ENCODE measurements around the gene ZBTB38. TPM values are rescaled to one million over a fixed set of nuclear protein-coding genes. Genes with fewer than 3 reads are reported as not detected.

Gene ZBTB38
- total and polyA plus RNA-seq, 2 donors from 2014 or later, result 8.6 to 113 TPM

DNA sequence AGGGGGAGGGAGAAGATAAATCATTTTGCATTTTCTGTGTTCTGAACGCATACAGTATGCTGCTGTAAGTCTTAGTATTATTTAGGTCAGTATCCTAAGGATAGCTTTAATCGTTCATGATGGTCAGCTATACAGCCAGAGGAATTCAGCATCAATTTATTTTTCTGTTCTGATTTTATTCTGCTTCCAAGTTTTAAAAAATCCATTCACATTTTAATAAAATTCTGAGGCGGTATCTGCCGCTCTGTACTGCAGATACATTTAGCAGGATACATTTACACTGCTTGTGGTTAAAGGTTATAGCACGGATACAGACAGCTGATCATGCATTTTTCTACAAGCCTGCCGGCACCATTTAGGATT lies 17.8 kb downstream of the ZBTB38 start:
- H3K9ac ChIP-seq (ENCODE audit: low read length in 3 of 3), result no peak overlapping the region
- H3K4me1 ChIP-seq (ENCODE audit: control insufficient read depth in 2 of 3, insufficient read depth in 2 of 3, low read depth in 1 of 3, low read length in 3 of 3), result peaks cover 0 to 8% (median 4%) of the 10 kb centered on the region in 3 donors
- H3K4me3 ChIP-seq (ENCODE audit: low read length in 3 of 3), result no peak overlapping the region
- peaks cover 0 to 9% (median 4%) of the 10 kb centered on the region in 3 donors for H3K36me3 ChIP-seq (ENCODE audit: control insufficient read depth in 2 of 3, insufficient read depth in 3 of 3, low read length in 3 of 3)
- no peaks in the 10 kb centered on the region for H3K9me3 ChIP-seq (ENCODE audit: control insufficient read depth in 2 of 3, insufficient read depth in 1 of 3, low read length in 3 of 3)
- TF ChIP-seq, protein P1, sequence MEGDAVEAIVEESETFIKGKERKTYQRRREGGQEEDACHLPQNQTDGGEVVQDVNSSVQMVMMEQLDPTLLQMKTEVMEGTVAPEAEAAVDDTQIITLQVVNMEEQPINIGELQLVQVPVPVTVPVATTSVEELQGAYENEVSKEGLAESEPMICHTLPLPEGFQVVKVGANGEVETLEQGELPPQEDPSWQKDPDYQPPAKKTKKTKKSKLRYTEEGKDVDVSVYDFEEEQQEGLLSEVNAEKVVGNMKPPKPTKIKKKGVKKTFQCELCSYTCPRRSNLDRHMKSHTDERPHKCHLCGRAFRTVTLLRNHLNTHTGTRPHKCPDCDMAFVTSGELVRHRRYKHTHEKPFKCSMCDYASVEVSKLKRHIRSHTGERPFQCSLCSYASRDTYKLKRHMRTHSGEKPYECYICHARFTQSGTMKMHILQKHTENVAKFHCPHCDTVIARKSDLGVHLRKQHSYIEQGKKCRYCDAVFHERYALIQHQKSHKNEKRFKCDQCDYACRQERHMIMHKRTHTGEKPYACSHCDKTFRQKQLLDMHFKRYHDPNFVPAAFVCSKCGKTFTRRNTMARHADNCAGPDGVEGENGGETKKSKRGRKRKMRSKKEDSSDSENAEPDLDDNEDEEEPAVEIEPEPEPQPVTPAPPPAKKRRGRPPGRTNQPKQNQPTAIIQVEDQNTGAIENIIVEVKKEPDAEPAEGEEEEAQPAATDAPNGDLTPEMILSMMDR (IDR thresholded peaks at IDR 0.05; ENCODE audit: borderline replicate concordance, extremely low read depth, insufficient read depth), result no peak
- no peak overlapping the region for H3K27ac ChIP-seq (ENCODE audit: low read depth in 2 of 2, low read length in 2 of 2)
- FAIRE-seq (no peak), DNase-seq (no peak)
- intact Hi-C loops (cut with DNase I), result no loop called here
- no peaks in the 10 kb centered on the region for H3K27me3 ChIP-seq (ENCODE audit: control insufficient read depth, insufficient read depth, low read length)

DNA sequence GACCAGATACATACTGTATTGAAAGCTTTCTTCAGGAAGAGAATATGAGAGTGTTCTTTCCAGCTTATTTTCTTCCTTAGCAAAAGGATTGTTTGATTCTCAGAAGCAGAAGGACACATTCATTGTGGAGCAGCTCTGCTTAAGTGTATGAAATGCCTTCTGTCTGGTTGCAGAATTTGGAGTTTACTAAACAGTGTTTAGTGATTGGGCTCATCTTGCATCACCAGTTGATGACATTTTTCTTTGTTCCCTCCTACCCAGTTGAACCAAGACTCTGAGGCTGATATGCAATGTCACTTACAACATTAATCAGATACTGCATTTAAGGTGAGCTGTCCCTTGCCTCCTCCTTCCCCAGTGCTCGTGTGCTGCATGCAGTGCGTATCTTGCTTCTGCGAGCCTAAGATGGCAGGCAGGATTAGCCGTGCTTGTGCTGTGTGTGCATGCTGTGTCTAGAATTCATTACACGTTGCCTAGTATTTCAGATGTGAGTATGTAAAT lies 18.4 kb downstream of the ZBTB38 start:
- no peak overlapping the region for H3K27ac ChIP-seq (ENCODE audit: low read depth in 2 of 2, low read length in 2 of 2)
- peaks cover 0 to 5% (median 2%) of the 10 kb centered on the region in 3 donors for H3K36me3 ChIP-seq (ENCODE audit: control insufficient read depth in 2 of 3, insufficient read depth in 3 of 3, low read length in 3 of 3)
- no peak overlapping the region for H3K4me3 ChIP-seq (ENCODE audit: low read length in 3 of 3)
- H3K9ac ChIP-seq (ENCODE audit: low read length in 3 of 3), result peak overlapping the region in 1 of 3 donors; percentile 8
- intact Hi-C loops (cut with DNase I), result no loop called here
- no peaks in the 10 kb centered on the region for H3K9me3 ChIP-seq (ENCODE audit: control insufficient read depth in 2 of 3, insufficient read depth in 1 of 3, low read length in 3 of 3)
- H3K27me3 ChIP-seq (ENCODE audit: control insufficient read depth, insufficient read depth, low read length), result no peaks in the 10 kb centered on the region
- H3K4me1 ChIP-seq (ENCODE audit: control insufficient read depth in 2 of 3, insufficient read depth in 2 of 3, low read depth in 1 of 3, low read length in 3 of 3), result peaks cover 0 to 8% (median 6%) of the 10 kb centered on the region in 3 donors
- TF ChIP-seq, protein P1 (IDR thresholded peaks at IDR 0.05; ENCODE audit: borderline replicate concordance, extremely low read depth, insufficient read depth), result no peak
- FAIRE-seq (no peak), DNase-seq (no peak)

DNA sequence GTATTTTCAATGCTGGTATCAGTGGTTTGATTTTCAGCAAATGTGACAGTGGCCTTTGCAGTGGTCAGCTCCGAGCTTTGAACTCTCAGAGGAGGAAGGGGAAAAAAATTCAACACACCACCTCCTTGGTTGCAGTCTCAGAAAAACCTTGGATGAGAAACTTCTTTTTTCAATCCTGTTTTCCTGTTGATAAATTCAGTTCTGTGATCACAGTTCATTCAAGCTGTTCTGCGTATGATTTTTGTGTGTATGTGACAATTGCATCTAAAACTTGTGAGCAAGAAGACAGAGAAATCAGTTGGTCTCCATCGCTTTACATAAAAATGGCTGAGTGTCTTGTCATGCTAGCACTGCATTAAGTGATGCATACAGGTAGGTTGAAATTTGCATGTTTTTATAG lies 19.2 kb downstream of the ZBTB38 start:
- H3K9me3 ChIP-seq (ENCODE audit: control insufficient read depth in 2 of 3, insufficient read depth in 1 of 3, low read length in 3 of 3), result no peaks in the 10 kb centered on the region
- intact Hi-C loops (cut with DNase I), result no loop called here
- H3K4me1 ChIP-seq (ENCODE audit: control insufficient read depth in 2 of 3, insufficient read depth in 2 of 3, low read depth in 1 of 3, low read length in 3 of 3), result peaks cover 0 to 8% (median 6%) of the 10 kb centered on the region in 3 donors
- DNase-seq, result no peak
- H3K4me3 ChIP-seq (ENCODE audit: low read length in 3 of 3), result no peak overlapping the region
- H3K27ac ChIP-seq (ENCODE audit: low read depth in 2 of 2, low read length in 2 of 2), result no peak overlapping the region
- peaks cover 0 to 2% (median 0%) of the 10 kb centered on the region in 3 donors for H3K36me3 ChIP-seq (ENCODE audit: control insufficient read depth in 2 of 3, insufficient read depth in 3 of 3, low read length in 3 of 3)
- no peak for FAIRE-seq
- no peak overlapping the region for H3K9ac ChIP-seq (ENCODE audit: low read length in 3 of 3)
- TF ChIP-seq, protein P1 (IDR thresholded peaks at IDR 0.05; ENCODE audit: borderline replicate concordance, extremely low read depth, insufficient read depth), result no peak
- no peaks in the 10 kb centered on the region for H3K27me3 ChIP-seq (ENCODE audit: control insufficient read depth, insufficient read depth, low read length)

DNA sequence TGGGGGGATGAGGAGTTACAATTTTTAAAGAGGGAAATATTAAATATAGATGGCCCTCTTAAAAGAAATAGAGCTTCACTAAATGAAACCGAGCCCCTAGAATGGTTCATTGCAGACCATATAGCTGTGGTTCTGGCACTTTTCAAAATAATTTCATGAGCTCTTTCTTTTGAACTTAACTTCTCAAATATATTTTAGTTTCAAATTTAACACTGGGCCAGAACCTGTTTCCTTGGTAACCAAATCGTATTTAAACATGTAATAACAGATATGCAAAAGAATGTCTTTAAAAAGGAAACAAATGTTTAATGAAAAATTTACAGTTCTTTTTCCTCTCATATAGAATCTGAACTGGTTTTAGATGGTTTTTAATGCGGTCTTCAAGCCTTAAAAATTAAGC lies 20.1 kb downstream of the ZBTB38 start:
- Histone ChIP-seq H3K9me3 (ENCODE audit: control insufficient read depth in 2 of 3, insufficient read depth in 1 of 3, low read length in 3 of 3) (no peaks in the 10 kb centered on the region), H3K4me1 (ENCODE audit: control insufficient read depth in 2 of 3, insufficient read depth in 2 of 3, low read depth in 1 of 3, low read length in 3 of 3) (peaks cover 0 to 8% (median 6%) of the 10 kb centered on the region in 3 donors), H3K27ac (ENCODE audit: low read depth in 2 of 2, low read length in 2 of 2) (no peak overlapping the region), H3K27me3 (ENCODE audit: control insufficient read depth, insufficient read depth, low read length) (no peaks in the 10 kb centered on the region), H3K4me3 (ENCODE audit: low read length in 3 of 3) (no peak overlapping the region), H3K9ac (ENCODE audit: low read length in 3 of 3) (no peak overlapping the region), H3K36me3 (ENCODE audit: control insufficient read depth in 2 of 3, insufficient read depth in 3 of 3, low read length in 3 of 3) (peaks cover 0 to 2% (median 0%) of the 10 kb centered on the region in 3 donors)
- DNase-seq (no peak), FAIRE-seq (no peak)
- TF ChIP-seq, protein P1 (IDR thresholded peaks at IDR 0.05; ENCODE audit: borderline replicate concordance, extremely low read depth, insufficient read depth), result no peak
- intact Hi-C loops (cut with DNase I), result no loop called here
